Measurements from ENCODE around the gene ESR2.
"Not testable (repeated sequence)": the region's sequence is repeated elsewhere in the genome, so short reads cannot be mapped to it uniquely, and the experiment has no call there.

ESR2 gene

GRCh38 chr14:64147126-64147790 is 146.9 kb downstream of the ESR2 start:
- Histone ChIP-seq H3K9ac (ENCODE audit: low read length in 2 of 2) (no peak overlapping the region), H3K9me3 (ENCODE audit: control insufficient read depth in 2 of 2, low read length in 2 of 2) (no peaks in the 10 kb centered on the region), H3K36me3 (ENCODE audit: control insufficient read depth in 2 of 2, insufficient read depth in 2 of 2, low read length in 2 of 2) (peaks cover under 1 to 17% of the 10 kb centered on the region in 2 donors), H3K4me3 (ENCODE audit: low read length in 2 of 2) (no peak overlapping the region), H3K4me1 (ENCODE audit: control insufficient read depth, insufficient read depth, low read length) (no peaks in the 10 kb centered on the region), H3K27me3 (ENCODE audit: control insufficient read depth in 1 of 2, insufficient read depth in 2 of 2, low read length in 2 of 2) (no peaks in the 10 kb centered on the region), H3K27ac (ENCODE audit: low read length) (no peak overlapping the region)

- no peak overlapping the region for H3K4me3 ChIP-seq (ENCODE audit: low read length in 2 of 2)
- no peaks in the 10 kb centered on the region for H3K27me3 ChIP-seq (ENCODE audit: control insufficient read depth in 1 of 2, insufficient read depth in 2 of 2, low read length in 2 of 2)
- H3K9ac ChIP-seq (ENCODE audit: low read length in 2 of 2): no peak overlapping the region
- no peak overlapping the region for H3K27ac ChIP-seq (ENCODE audit: low read length)
- no peaks in the 10 kb centered on the region for H3K4me1 ChIP-seq (ENCODE audit: control insufficient read depth, insufficient read depth, low read length)
- no peaks in the 10 kb centered on the region for H3K9me3 ChIP-seq (ENCODE audit: control insufficient read depth in 2 of 2, low read length in 2 of 2)
- peaks cover 3 to 6% of the 10 kb centered on the region in 2 donors for H3K36me3 ChIP-seq (ENCODE audit: control insufficient read depth in 2 of 2, insufficient read depth in 2 of 2, low read length in 2 of 2)
Measured at GRCh38 chr14:64137657-64138290, 156.4 kb downstream of the ESR2 start.

GRCh38 chr14:64126548-64126947 is 167.6 kb downstream of the ESR2 start:
- peaks cover 7 to 8% of the 10 kb centered on the region in 2 donors for H3K36me3 ChIP-seq (ENCODE audit: control insufficient read depth in 2 of 2, insufficient read depth in 2 of 2, low read length in 2 of 2)
- no peaks in the 10 kb centered on the region for H3K4me1 ChIP-seq (ENCODE audit: control insufficient read depth, insufficient read depth, low read length)
- no peak overlapping the region for H3K27ac ChIP-seq (ENCODE audit: low read length)
- H3K4me3 ChIP-seq (ENCODE audit: low read length in 2 of 2): no peak overlapping the region
- no peaks in the 10 kb centered on the region for H3K27me3 ChIP-seq (ENCODE audit: control insufficient read depth in 1 of 2, insufficient read depth in 2 of 2, low read length in 2 of 2)
- no peaks in the 10 kb centered on the region for H3K9me3 ChIP-seq (ENCODE audit: control insufficient read depth in 2 of 2, low read length in 2 of 2)
- H3K9ac ChIP-seq (ENCODE audit: low read length in 2 of 2): no peak overlapping the region

- Histone ChIP-seq H3K27me3 (ENCODE audit: control insufficient read depth in 1 of 2, insufficient read depth in 2 of 2, low read length in 2 of 2) (no peaks in the 10 kb centered on the region), H3K9me3 (ENCODE audit: control insufficient read depth in 2 of 2, low read length in 2 of 2) (no peaks in the 10 kb centered on the region), H3K27ac (ENCODE audit: low read length) (no peak overlapping the region), H3K36me3 (ENCODE audit: control insufficient read depth in 2 of 2, insufficient read depth in 2 of 2, low read length in 2 of 2) (peaks cover 7 to 8% of the 10 kb centered on the region in 2 donors), H3K4me1 (ENCODE audit: control insufficient read depth, insufficient read depth, low read length) (no peaks in the 10 kb centered on the region), H3K4me3 (ENCODE audit: low read length in 2 of 2) (no peak overlapping the region), H3K9ac (ENCODE audit: low read length in 2 of 2) (no peak overlapping the region)
Measured at GRCh38 chr14:64125270-64125669, 168.9 kb downstream of the ESR2 start.

GRCh38 chr14:64123241-64123822 is 170.8 kb downstream of the ESR2 start:
- Histone ChIP-seq H3K36me3 (ENCODE audit: control insufficient read depth in 2 of 2, insufficient read depth in 2 of 2, low read length in 2 of 2) (peaks cover 7 to 8% of the 10 kb centered on the region in 2 donors), H3K9ac (ENCODE audit: low read length in 2 of 2) (no peak overlapping the region), H3K27ac (ENCODE audit: low read length) (no peak overlapping the region)

GRCh38 chr14:64119980-64120379 is 174.2 kb downstream of the ESR2 start:
- Histone ChIP-seq H3K36me3 (ENCODE audit: control insufficient read depth in 2 of 2, insufficient read depth in 2 of 2, low read length in 2 of 2) (peaks cover 0 to 4% of the 10 kb centered on the region in 2 donors), H3K27me3 (ENCODE audit: control insufficient read depth in 1 of 2, insufficient read depth in 2 of 2, low read length in 2 of 2) (no peaks in the 10 kb centered on the region), H3K27ac (ENCODE audit: low read length) (no peak overlapping the region), H3K9ac (ENCODE audit: low read length in 2 of 2) (no peak overlapping the region), H3K9me3 (ENCODE audit: control insufficient read depth in 2 of 2, low read length in 2 of 2) (no peaks in the 10 kb centered on the region), H3K4me1 (ENCODE audit: control insufficient read depth, insufficient read depth, low read length) (no peaks in the 10 kb centered on the region), H3K4me3 (ENCODE audit: low read length in 2 of 2) (no peak overlapping the region)

More at GRCh38 chr14:64123241-64123822, 170.8 kb downstream of the ESR2 start:
- no peaks in the 10 kb centered on the region for H3K27me3 ChIP-seq (ENCODE audit: control insufficient read depth in 1 of 2, insufficient read depth in 2 of 2, low read length in 2 of 2)
- H3K4me3 ChIP-seq (ENCODE audit: low read length in 2 of 2): no peak overlapping the region
- no peaks in the 10 kb centered on the region for H3K4me1 ChIP-seq (ENCODE audit: control insufficient read depth, insufficient read depth, low read length)
- H3K9me3 ChIP-seq (ENCODE audit: control insufficient read depth in 2 of 2, low read length in 2 of 2): no peaks in the 10 kb centered on the region

- no peak overlapping the region for H3K4me3 ChIP-seq (ENCODE audit: low read length in 2 of 2)
- H3K4me1 ChIP-seq (ENCODE audit: control insufficient read depth, insufficient read depth, low read length): no peaks in the 10 kb centered on the region
- no peak overlapping the region for H3K9ac ChIP-seq (ENCODE audit: low read length in 2 of 2)
- H3K36me3 ChIP-seq (ENCODE audit: control insufficient read depth in 2 of 2, insufficient read depth in 2 of 2, low read length in 2 of 2): peaks cover 2 to 4% of the 10 kb centered on the region in 2 donors
- H3K27me3 ChIP-seq (ENCODE audit: control insufficient read depth in 1 of 2, insufficient read depth in 2 of 2, low read length in 2 of 2): no peaks in the 10 kb centered on the region
- no peaks in the 10 kb centered on the region for H3K9me3 ChIP-seq (ENCODE audit: control insufficient read depth in 2 of 2, low read length in 2 of 2)
- H3K27ac ChIP-seq (ENCODE audit: low read length): no peak overlapping the region
Measured at GRCh38 chr14:64119500-64119899, 174.7 kb downstream of the ESR2 start.

GRCh38 chr14:64118892-64119291 is 175.3 kb downstream of the ESR2 start:
- Histone ChIP-seq H3K9ac (ENCODE audit: low read length in 2 of 2) (no peak overlapping the region), H3K36me3 (ENCODE audit: control insufficient read depth in 2 of 2, insufficient read depth in 2 of 2, low read length in 2 of 2) (peaks cover 2 to 4% of the 10 kb centered on the region in 2 donors), H3K4me1 (ENCODE audit: control insufficient read depth, insufficient read depth, low read length) (no peaks in the 10 kb centered on the region), H3K27ac (ENCODE audit: low read length) (no peak overlapping the region), H3K9me3 (ENCODE audit: control insufficient read depth in 2 of 2, low read length in 2 of 2) (no peaks in the 10 kb centered on the region), H3K4me3 (ENCODE audit: low read length in 2 of 2) (no peak overlapping the region), H3K27me3 (ENCODE audit: control insufficient read depth in 1 of 2, insufficient read depth in 2 of 2, low read length in 2 of 2) (no peaks in the 10 kb centered on the region)

- not testable (repeated sequence) for H3K9ac ChIP-seq (ENCODE audit: low read length in 2 of 2); H3K36me3 ChIP-seq (ENCODE audit: control insufficient read depth in 2 of 2, insufficient read depth in 2 of 2, low read length in 2 of 2); H3K4me3 ChIP-seq (ENCODE audit: low read length in 2 of 2); H3K9me3 ChIP-seq (ENCODE audit: control insufficient read depth in 2 of 2, low read length in 2 of 2); H3K4me1 ChIP-seq (ENCODE audit: control insufficient read depth, insufficient read depth, low read length); H3K27me3 ChIP-seq (ENCODE audit: control insufficient read depth in 1 of 2, insufficient read depth in 2 of 2, low read length in 2 of 2); H3K27ac ChIP-seq (ENCODE audit: low read length)
Measured at GRCh38 chr14:64118403-64118742, 175.8 kb downstream of the ESR2 start.

- peaks cover 0 to 2% of the 10 kb centered on the region in 2 donors for H3K36me3 ChIP-seq (ENCODE audit: control insufficient read depth in 2 of 2, insufficient read depth in 2 of 2, low read length in 2 of 2)
- H3K27ac ChIP-seq (ENCODE audit: low read length): no peak overlapping the region
- peaks cover 3% of the 10 kb centered on the region for H3K4me1 ChIP-seq (ENCODE audit: control insufficient read depth, insufficient read depth, low read length)
- no peaks in the 10 kb centered on the region for H3K27me3 ChIP-seq (ENCODE audit: control insufficient read depth in 1 of 2, insufficient read depth in 2 of 2, low read length in 2 of 2)
- H3K4me3 ChIP-seq (ENCODE audit: low read length in 2 of 2): no peak overlapping the region
- no peak overlapping the region for H3K9ac ChIP-seq (ENCODE audit: low read length in 2 of 2)
- no peaks in the 10 kb centered on the region for H3K9me3 ChIP-seq (ENCODE audit: control insufficient read depth in 2 of 2, low read length in 2 of 2)
Measured at GRCh38 chr14:64117671-64118402, 176.3 kb downstream of the ESR2 start.
